BE2C (cell line): Measurements from ENCODE around the gene NELFA.

Experiments
- DNase-seq: peaks from one replicate; pipeline ENCODE4 v3.0.0-alpha.2; 2020
- H3K27me3 ChIP-seq: fragments of 250-450 bp; sonication (Bioruptor Pico); 2 replicates; pipeline ENCODE4 v1.5.1; 2020; ENCODE audit warnings: mild to moderate bottlenecking
- H3K36me3 ChIP-seq: fragments of 250-450 bp; sonication (Bioruptor Pico); 2 replicates; pipeline ENCODE4 v1.5.1; 2020; ENCODE audit warnings: mild to moderate bottlenecking
- H3K4me1 ChIP-seq: fragments of 250-450 bp; sonication (Bioruptor Pico); 2 replicates; pipeline ENCODE4 v1.5.1; 2020
- H3K4me3 ChIP-seq: 2 replicates; pipeline ENCODE4 v1.5.1; 2011; ENCODE audit warnings: low read depth, low read length
- H3K9me3 ChIP-seq: fragments of 250-450 bp; sonication (Bioruptor Pico); 2 replicates; pipeline ENCODE4 v1.5.1; 2020
- TF ChIP-seq, protein P1 (sequence below): IDR thresholded peaks from 2 replicates; pipeline ENCODE4 v1.5.1; 2012; ENCODE audit warnings: mild to moderate bottlenecking, low read depth, low read length

NELFA gene

DNA sequence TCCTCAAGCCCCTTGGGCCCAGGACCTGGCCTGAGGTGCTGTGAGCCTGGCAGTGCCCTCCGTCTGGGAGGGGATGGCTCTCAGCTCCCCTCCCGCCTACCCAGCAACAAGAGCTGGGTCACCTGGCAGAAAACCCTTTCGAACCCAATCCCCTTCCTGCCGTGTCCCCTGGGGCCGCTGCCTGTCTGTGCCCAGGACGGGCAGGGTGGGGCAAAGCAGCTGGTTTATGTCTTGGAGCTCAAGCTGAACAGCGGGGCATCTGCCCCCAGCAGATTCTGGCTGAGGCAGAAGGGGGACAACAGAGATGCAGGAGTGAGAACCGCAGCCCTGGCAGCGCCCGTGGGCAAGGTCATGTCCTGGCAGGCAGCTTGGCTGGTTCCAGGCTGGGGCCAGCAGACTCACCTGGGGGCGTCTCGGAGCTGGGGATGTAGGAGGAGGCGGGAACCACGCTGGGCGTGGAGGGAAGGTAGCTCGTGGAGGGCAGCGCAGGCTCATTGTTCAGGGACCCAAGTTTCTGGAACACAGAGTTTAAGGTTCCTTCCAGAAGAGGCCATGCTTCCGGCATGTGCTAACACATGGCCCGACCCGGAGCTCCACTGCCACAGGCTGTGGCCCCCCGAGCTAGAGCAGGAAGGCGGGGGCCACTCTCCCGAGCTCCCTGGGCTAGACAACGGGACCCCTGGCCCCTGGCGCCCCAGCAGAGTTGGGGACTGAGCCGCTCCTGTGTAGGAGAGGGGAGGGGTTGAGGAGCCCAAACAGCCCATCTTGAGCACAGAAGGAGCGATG is 24.2 kb downstream of the NELFA start:
- H3K9me3 ChIP-seq: no peaks in the 10 kb centered on the region
- H3K4me3 ChIP-seq: no peak overlapping the region
- peaks cover 86% of the 10 kb centered on the region for H3K36me3 ChIP-seq
- no peak for DNase-seq
- TF ChIP-seq, protein P1, sequence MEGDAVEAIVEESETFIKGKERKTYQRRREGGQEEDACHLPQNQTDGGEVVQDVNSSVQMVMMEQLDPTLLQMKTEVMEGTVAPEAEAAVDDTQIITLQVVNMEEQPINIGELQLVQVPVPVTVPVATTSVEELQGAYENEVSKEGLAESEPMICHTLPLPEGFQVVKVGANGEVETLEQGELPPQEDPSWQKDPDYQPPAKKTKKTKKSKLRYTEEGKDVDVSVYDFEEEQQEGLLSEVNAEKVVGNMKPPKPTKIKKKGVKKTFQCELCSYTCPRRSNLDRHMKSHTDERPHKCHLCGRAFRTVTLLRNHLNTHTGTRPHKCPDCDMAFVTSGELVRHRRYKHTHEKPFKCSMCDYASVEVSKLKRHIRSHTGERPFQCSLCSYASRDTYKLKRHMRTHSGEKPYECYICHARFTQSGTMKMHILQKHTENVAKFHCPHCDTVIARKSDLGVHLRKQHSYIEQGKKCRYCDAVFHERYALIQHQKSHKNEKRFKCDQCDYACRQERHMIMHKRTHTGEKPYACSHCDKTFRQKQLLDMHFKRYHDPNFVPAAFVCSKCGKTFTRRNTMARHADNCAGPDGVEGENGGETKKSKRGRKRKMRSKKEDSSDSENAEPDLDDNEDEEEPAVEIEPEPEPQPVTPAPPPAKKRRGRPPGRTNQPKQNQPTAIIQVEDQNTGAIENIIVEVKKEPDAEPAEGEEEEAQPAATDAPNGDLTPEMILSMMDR: no peak
- no peaks in the 10 kb centered on the region for H3K27me3 ChIP-seq
- peaks cover 18% of the 10 kb centered on the region for H3K4me1 ChIP-seq

DNA sequence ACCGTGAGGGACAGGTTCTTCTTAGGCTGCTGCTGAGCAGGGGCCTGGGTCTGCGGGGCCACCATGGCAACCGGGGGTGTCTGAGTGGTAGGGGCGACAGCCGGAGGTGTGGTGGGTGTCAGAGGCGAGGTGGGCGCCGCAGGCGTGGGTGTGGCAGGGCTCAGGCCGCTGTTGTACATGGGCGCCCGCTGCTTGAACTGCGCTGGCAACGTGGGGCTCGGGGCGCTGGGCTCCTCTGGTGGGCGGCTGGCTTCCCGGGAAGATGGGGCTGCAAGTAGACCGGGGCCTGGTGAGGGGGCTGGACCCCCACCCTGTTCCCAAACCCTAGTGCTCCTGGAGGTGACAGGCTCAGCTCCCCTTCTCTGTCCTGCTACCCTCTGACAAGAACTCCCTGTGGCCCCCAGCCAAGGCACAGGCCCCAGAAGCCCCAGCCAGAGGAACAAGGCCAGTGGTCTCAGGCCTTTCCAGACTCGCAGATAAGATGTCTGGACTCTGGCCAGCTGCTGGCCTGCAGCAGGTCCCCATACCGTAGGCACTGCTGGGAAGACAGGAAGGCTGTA is 24.8 kb downstream of the NELFA start:
- no peak overlapping the region for H3K4me3 ChIP-seq
- peaks cover 86% of the 10 kb centered on the region for H3K36me3 ChIP-seq
- TF ChIP-seq, protein P1: no peak
- H3K27me3 ChIP-seq: no peaks in the 10 kb centered on the region
- DNase-seq: peak; percentile 90
- H3K9me3 ChIP-seq: no peaks in the 10 kb centered on the region
- peaks cover 18% of the 10 kb centered on the region for H3K4me1 ChIP-seq

DNA sequence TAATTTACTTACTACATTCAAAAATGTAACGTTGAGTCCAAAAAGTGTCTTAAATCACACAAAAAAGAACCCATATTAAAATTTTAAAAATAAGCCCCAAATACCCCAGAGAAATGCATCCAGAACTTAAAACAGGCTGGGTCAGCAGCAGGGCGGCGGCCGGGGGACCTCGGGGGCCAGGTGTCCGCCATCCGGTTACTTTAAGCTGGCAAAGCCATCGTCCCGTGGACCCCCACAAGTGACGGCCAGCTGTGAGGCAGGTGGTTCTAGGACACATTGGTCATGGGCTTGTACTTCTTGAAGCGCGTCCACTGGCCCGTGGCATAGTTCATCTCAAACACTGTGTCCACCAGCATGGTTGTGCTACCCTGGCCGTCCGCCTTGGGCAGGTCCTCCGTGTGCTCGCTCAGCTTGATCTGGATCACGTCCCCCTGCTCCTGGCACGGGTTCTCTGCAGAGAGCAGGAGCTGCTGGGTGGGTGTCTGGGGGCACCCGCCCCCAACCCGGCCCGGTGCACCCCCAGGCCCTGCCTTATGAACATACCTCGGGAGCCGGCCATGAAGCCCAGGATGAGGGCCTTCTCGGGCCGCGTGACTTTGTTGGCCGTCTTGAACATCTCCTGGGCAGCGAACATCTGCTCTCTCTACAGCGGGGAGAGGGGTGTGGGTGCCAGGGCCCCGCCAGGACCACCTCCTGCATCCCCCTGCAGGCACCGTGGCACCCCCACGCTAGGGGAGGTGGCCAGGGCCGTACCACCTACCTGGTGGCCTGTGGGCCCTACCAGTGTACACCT is 25.5 kb downstream of the NELFA start:
- H3K4me1 ChIP-seq: peaks cover 18% of the 10 kb centered on the region
- H3K4me3 ChIP-seq: no peak overlapping the region
- H3K36me3 ChIP-seq: peaks cover 92% of the 10 kb centered on the region
- no peak for DNase-seq
- no peaks in the 10 kb centered on the region for H3K27me3 ChIP-seq
- TF ChIP-seq, protein P1: no peak
- no peaks in the 10 kb centered on the region for H3K9me3 ChIP-seq

DNA sequence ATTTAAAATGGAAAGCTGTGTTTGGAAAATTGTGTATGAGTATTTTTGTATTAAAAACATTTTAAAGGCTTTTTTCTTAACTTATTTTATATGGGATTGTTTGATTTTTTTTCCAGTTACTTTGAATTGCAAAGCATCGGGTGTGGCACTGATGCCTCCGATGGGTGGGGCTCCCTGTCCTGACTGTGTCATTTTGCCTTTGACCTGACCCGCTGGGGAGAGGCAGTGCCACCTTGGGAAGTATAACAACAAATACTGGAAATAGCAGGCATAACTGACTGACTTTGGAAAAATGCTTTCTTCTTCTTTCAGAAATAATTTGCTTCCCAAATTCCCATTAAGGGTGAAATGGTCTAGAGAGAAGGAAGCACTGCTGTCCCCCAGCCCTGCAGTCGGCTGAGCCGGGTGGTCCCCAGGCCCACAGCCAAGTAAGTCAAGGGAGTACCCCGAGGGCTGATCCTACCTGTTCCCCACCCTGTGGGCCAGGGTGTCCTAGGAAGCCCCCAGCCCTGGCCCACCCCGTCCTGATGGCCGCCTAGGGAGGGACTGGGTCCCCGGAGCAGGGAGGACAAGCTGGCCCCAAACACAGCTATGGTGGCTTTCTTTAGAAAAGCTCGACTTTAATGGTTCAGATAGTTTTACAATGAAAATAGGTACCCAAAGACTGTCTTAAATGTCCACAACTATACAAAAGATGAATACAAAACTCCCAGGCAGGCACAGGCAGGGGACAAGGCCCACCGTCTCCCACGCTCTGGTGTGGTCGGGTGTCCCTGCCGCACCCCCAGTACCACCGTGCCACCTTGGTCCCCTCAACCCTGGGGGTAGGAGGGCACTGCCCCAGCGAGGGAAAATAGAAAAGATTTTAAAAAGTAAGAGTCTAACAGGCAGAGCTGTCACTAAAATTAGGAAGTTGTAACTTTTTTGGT is 26.4 kb downstream of the NELFA start:
- TF ChIP-seq, protein P1: no peak
- Histone ChIP-seq H3K4me1 (peaks cover 18% of the 10 kb centered on the region), H3K36me3 (peaks cover 98% of the 10 kb centered on the region), H3K27me3 (no peaks in the 10 kb centered on the region), H3K9me3 (no peaks in the 10 kb centered on the region), H3K4me3 (no peak overlapping the region)
- DNase-seq: no peak

DNA sequence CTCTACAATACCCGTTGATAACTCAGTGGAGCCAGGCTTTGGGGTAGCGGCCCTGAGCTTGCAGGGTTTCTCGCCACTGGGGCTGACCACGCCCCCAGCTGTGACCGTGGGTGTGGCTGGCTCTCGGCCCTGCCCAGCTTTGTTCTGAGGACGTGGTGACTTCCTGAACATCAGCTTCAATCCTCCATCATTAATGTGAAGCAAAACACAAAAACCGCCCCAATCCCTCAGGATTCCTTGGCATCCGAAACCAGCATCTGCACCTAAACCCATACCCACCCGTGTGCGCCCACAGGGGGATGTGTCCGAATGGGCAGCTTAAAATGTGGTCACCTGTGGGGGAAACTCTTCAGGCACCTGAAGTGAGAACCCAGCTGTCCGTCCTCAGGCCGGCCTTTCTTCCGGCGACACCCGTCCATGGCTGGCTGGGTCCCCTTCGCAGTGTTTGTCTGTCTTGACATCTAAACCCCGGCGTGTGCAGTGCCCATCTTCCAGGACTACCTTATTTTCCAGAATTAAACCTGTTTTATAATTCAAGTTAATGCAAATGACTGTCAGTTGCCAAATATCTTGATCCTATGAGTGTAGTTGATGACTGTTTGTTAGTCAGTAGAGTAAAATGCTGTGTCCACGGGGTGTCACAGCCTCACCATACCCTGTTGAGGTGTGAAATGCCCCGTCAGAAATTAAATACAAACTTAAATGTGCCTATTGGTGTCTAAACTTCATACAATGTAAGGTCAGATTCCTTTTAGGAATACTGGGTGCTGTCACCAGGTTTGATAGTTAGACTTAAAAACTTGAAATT is 27.3 kb downstream of the NELFA start:
- no peak overlapping the region for H3K4me3 ChIP-seq
- H3K9me3 ChIP-seq: no peaks in the 10 kb centered on the region
- H3K36me3 ChIP-seq: peaks cover 98% of the 10 kb centered on the region
- H3K4me1 ChIP-seq: peaks cover 18% of the 10 kb centered on the region
- no peak for DNase-seq
- no peaks in the 10 kb centered on the region for H3K27me3 ChIP-seq
- TF ChIP-seq, protein P1: no peak
